ENCODE measurements around the gene HYCC2.

DNA sequence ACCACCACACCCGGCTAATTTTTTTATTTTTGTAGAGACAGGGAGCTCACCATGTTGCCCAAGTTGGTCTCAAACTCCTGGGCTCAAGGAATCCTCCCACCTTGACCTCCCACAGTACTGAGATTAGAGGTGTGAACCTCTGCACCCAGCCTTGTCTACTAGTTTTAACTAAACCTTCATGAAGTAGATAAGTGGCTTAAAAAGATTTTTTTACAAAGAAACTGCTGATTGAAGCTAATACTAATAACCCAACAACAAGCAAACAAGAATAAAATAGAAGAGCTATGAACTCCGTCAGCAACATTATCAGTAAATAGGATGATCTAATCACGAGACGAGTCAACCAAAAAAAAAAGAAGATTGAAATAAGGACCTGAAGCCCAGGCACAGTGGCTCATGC lies 19.1 kb upstream of the HYCC2 start:
- TF ChIP-seq, protein P1, sequence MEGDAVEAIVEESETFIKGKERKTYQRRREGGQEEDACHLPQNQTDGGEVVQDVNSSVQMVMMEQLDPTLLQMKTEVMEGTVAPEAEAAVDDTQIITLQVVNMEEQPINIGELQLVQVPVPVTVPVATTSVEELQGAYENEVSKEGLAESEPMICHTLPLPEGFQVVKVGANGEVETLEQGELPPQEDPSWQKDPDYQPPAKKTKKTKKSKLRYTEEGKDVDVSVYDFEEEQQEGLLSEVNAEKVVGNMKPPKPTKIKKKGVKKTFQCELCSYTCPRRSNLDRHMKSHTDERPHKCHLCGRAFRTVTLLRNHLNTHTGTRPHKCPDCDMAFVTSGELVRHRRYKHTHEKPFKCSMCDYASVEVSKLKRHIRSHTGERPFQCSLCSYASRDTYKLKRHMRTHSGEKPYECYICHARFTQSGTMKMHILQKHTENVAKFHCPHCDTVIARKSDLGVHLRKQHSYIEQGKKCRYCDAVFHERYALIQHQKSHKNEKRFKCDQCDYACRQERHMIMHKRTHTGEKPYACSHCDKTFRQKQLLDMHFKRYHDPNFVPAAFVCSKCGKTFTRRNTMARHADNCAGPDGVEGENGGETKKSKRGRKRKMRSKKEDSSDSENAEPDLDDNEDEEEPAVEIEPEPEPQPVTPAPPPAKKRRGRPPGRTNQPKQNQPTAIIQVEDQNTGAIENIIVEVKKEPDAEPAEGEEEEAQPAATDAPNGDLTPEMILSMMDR (IDR thresholded peaks at IDR 0.05), result no peak
- no peak for TF ChIP-seq ZFX (IDR thresholded peaks at IDR 0.05; ENCODE audit: borderline replicate concordance)
